Urothelium cell line (cell line): Measurements from ENCODE around the gene CDK5R2.
A peak's percentile ranks its signal among the peaks of the same experiment; 100 is the strongest.

ENCODE experiments used
- DNase-seq: peaks from one replicate; pipeline ENCODE4 v3.0.0; 2011; ENCODE audit warnings: low spot score, mixed read lengths
- FAIRE-seq: peaks from 2 replicates; lab custom pipeline; 2011; peaks lifted over from hg19 to GRCh38; lab: Jason Lieb, UNC

CDK5R2 gene

GRCh38 chr2:218961651-218962570 is 2.4 kb downstream of the CDK5R2 start:
- FAIRE-seq (no peak), DNase-seq (peak; percentile 73)

GRCh38 chr2:218962859-218963492 is 3.5 kb downstream of the CDK5R2 start:
- FAIRE-seq = peak; percentile 91
- DNase-seq = peak; percentile 96

GRCh38 chr2:218963601-218964000 is 4.1 kb downstream of the CDK5R2 start:
- DNase-seq (no peak), FAIRE-seq (no peak)

DNA sequence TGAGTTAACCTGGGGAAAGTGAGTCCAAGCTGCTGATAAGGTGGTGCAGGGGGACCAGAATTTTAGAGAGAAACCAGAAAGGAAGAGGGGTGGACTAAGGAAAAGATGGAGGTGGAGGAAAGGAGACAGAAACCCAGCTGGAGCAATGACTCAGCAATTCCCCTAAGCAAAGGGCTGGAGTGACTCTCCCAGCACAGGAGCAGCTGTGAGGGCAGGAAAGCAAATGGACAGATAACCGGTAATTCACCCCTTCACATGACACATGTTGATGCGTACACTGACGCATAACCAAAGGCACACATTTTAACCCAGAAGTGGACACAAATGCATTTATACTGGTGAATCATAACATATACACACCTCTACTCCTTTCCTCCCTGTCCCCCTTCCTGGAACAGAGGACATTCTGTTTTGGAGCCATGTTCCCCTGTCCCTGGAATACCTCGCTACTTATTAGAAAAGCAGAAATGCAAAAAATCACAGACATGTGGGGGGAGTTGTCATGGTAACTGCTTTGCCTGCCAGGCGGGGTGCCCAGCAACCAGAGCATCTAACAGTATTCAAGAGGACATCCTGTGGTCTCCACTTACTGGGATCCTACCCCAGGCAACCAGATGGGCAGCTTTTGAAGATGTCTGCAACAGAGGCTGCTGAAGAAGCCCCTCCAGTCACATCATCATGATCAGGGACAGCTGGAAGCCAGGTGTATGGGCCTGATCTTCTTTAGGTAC is 4.7 kb downstream of the CDK5R2 start:
- no peak for FAIRE-seq
- DNase-seq = peak; percentile 73

DNA sequence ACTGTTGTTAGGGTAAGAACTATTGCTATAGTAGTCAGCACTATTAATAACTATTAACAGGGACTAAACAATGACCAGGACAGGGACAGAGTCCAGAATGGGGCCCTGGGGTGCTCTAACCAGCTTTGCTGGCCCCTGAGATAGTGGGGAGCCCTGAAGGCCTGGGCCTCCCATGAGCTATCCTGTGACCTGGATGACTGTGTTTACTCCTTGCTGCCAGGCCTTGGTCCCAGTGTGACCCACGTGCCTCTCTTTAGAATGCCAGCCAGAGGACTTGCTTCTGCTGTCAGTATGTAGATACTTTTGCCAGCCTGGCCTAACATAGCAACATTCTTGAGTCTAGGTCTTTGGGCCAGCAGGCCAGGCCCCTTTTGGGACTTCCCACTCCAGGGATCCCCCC is 11.4 kb downstream of the CDK5R2 start:
- FAIRE-seq (no peak), DNase-seq (no peak)

DNA sequence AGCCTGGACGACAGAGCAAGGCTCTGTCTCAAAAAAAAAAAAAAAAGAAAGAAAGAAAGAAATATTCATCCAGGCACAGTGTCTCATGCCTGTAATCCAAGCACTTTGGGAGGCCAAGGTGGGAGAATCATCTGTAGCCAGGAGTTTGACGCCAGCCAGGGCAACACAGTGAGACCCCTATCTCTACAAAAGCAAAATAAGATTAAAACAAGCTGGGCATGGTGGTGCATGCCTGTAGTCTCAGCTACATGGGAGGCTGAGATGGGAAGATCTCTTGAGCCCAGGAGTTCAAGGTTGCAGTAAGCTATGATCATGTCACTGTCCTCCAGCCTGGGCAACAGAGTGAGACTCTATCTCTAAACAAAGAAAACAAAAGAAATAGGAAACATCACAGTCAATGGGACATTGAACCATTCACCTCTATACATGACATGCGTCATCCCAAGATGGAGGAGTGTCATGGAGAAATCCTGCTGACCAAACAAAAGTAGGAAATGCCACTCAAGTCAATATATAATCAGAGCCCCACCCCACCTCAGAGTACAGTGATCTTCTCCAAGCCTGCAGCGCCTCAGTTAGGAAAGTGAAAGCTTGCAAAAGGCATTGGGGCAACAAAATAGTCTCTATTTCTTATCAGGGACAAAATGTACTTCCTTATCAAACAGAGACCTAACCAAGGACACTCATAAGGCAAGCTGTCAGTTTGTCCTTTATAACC is 15.8 kb downstream of the CDK5R2 start:
- FAIRE-seq (no peak), DNase-seq (no peak)

- FAIRE-seq = peak; percentile 9
- DNase-seq = peak; percentile 88
Observed at GRCh38 chr2:218979846-218980734, 20.6 kb downstream of the CDK5R2 start.

DNA sequence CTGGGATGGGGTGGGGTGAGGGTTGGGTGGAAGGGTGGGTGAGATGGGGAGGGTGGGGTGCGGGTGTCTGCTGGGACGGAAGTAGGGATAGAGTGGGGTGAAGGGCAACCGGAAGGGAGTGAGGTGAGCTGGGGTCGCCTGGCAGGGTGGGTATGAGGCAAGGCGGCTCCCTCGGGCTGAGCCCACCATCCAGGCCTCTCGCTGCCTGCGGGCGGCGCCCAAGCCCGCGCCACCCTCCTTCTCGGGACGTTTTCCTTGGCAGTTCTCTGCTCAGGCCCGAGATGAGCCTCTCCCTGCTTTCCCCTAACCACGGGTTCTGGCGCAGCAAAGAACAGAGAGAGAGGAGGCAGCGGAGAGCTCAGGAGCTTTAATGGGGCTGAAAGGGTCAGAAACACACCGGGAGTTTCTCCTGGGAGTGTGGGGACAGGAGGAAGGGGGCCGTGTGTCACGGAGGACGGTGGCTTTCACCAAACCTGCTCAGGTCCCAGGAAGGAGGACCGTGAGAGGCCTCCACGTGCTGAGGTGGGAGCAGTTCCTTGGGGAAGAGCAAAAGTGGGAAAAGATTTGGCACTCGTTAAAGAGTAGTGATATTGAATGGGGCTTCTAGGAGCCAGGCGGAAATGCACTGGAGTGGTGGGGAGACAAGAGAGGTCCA is 21.4 kb downstream of the CDK5R2 start:
- no peak for DNase-seq
- FAIRE-seq = no peak

DNA sequence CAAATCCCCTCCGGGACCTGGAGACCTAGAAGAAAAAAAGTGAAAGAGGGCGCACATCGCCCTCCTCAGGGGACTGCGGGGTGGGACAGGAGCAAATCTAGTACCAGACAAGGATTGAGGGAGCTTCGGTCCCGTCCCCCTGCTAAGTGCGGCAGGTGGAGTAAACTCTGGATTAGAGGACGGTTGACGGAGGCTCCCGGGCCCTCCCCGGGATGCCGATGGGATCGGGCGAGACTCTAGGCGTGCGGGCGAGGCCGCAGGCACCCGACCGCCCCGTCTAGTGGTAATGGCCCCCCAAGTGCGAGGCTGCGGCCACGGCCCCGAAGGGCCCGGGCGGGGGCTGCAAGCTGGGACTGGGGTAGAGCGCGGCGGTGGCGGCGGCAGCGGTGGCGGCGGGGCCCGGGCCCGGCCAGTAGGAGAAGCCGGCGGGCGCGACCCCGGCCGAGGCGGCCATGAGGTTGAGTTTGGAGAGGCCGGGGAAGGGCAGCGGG is 22.0 kb downstream of the CDK5R2 start:
- DNase-seq (no peak), FAIRE-seq (no peak)

DNA sequence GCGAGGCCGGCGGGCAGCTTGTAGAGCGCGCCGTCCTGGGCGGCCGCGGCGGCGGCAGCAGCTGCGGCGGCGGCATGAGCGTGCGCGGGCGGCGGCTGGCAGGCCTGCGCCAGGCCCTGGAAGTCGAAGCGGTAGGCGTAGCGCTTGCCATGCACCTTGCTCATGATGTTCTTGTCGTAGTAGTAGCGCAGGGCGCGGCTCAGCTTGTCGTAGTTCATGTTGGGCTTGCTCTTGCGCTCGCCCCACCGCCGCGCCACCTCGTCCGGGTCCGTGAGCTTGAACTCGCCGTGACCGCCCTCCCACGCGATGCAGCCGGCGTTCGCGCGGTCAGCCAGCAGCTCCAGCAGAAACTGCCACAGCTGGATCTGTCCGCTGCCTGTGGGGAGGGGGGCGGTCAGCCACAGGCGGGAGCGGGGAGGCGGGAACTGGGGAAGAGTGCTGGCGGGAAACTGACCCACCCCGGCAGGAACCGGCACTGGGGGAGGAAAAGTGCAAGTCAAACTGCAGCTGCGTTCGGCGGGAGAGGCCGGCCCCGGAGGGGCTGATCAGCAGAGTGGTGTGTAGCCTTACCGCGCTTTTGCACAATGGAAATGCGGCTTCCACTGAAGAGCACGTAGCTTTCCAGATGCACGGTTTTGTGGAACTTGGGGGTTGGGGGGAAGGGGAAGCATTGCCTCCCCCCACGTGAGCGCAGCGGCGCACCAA is 22.6 kb downstream of the CDK5R2 start:
- FAIRE-seq (no peak), DNase-seq (no peak)

DNA sequence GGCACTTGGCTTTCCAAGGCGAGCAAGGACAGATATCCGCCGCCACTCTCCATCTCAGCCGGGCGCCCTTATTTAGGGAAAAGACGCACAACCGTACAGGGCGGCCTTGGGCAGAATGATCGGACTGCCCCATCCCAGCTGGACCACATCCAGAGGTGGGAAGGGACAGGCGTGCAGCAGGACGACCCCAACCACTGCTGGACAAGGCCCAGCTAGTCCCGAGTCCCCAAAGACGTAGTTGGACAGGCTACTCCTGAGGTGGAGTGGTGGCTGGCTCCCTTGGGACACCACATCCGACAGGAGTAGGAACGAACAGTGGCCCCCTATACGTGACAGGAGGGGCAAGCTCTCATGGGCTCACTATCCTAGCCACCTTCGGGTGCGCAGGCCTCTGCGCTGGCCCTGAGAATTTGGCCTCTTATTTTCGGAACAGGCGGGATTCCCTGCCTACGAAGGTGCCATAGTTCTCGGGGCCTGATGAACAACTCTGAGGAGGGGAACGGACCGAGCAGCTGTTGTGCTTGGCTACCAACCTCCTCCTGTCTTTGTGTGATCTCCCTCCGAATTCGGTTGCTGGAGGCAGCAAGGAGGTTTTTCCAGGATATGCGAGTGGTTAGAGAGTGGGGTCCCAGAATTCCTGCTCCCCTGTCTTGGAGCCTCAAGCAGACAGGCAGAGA is 23.3 kb downstream of the CDK5R2 start:
- no peak for FAIRE-seq
- no peak for DNase-seq

GRCh38 chr2:218983263-218983933 is 23.9 kb downstream of the CDK5R2 start:
- no peak for DNase-seq
- no peak for FAIRE-seq

DNA sequence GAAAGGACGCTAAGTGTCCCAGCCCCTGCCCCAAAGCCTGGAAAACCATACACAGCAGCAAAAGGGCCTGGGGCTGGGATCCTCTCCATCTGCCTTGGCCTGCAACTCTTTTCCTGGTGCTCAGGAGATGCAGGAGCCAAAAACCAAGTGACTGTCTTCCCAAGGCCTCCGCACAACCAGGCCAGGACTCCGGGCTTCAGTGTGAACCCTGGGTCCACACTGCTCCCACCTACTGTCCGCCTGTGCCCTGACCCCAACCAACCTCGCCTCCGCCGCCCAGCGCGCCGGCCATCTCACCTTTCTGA is 24.4 kb downstream of the CDK5R2 start:
- FAIRE-seq = no peak
- no peak for DNase-seq

DNA sequence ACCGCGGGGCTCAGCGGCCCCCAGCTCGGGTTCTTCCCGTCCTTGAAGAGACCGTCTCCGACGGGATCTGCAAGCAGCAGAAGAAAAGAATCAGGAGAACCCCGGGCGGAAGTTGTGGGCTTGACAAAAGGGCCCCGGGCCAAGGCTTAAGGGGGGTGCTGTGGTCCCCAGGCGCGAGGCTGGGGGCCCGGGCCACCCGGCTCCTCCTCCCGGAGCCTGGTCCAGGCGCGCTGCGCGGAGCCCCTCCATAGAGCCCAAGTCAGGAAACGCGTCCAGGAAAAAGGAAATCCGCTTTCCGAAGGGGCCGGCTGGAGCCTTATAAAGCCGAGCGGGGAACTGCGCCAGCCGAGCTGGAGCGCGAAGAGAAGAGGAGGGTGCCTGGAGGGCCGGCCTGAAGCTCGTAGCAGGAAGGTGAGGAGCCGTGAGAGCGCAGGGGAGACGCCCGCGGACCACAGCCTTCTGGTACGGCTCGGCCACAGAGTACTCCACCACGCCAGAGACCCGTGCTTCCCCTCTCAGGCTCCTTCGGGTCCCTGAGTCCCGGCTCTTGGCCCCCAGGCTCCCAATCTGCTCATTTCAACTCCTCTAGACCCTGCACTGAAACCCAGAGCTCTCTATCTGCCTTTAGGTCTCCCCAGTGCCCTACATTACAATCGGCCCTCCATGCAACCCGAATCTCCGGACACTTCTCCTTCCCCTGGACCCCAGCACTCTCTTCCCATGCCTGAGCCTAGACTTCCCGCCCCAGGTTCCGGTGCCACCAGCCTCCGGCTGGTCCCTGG is 25.0 kb downstream of the CDK5R2 start:
- FAIRE-seq = no peak
- no peak for DNase-seq

DNA sequence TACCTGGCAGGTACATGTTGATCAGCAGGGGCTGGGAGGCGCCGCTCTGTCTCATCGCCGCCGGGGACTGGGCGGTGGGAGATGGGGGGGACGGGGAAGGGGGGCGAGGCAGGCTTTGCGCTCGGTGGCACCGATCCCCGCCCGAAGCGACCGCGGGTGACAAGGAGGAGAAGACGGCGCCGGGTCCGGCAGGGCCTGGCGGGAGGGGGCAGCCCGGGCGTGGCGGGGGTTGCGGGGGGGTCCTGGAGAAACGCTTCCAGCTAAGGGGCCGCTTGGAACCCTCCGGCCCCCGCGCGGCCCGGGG is 25.5 kb downstream of the CDK5R2 start, which contains the start of gene FEV:
Gene FEV (minus strand): TSS at position 164 of the 304 bp plus-strand sequence. CDS start 109 bp downstream, at position 55.
- no peak for FAIRE-seq
- DNase-seq = no peak

- DNase-seq (no peak), FAIRE-seq (no peak)
Observed at GRCh38 chr2:218985325-218986091, 26.0 kb downstream of the CDK5R2 start.
